BLaER1 treated with 17β-estradiol and CSF1 and Interleukin-3, amounts not matched to agents 10 nM and 100 nM (cell line): ENCODE data around the gene ATP6V1C2.
"Not testable (repeated sequence)": the region's sequence is repeated elsewhere in the genome, so short reads cannot be mapped to it uniquely, and the experiment has no call there.

Source experiments
- H3K27ac ChIP-seq, 11 experiments: shearing (Covaris generic); formaldehyde crosslinking; 2 replicates each; pipeline ENCODE4 v1.8.1; 2022
- H3K27me3 ChIP-seq, 11 experiments: shearing (Covaris generic); formaldehyde crosslinking; 2 replicates each; pipeline ENCODE4 v1.8.1; 2022
- H3K36me3 ChIP-seq, 11 experiments: shearing (Covaris generic); formaldehyde crosslinking; 2 replicates each; pipeline ENCODE4 v1.8.1; 2022
- H3K4me1 ChIP-seq, 10 experiments: shearing (Covaris generic); formaldehyde crosslinking; 2 replicates each; pipeline ENCODE4 v1.8.1; 2022
- H3K4me2 ChIP-seq, 11 experiments: shearing (Covaris generic); formaldehyde crosslinking; 2 replicates each; pipeline ENCODE4 v1.8.1; 2022
- H3K4me3 ChIP-seq, 10 experiments: shearing (Covaris generic); formaldehyde crosslinking; 2 replicates each; pipeline ENCODE4 v1.8.1; 2022
- H3K9ac ChIP-seq, 11 experiments: shearing (Covaris generic); formaldehyde crosslinking; 2 replicates each; pipeline ENCODE4 v1.8.1; 2022
- H3K9me3 ChIP-seq, 11 experiments: shearing (Covaris generic); formaldehyde crosslinking; replicated peaks in 1 of 11; 2 replicates each; pipeline ENCODE4 v1.8.1; 2022
- H4K20me1 ChIP-seq, 11 experiments: shearing (Covaris generic); formaldehyde crosslinking; 2 replicates each; pipeline ENCODE4 v1.8.1; 2022
- Cebpa-rat ChIP-seq, 11 experiments: shearing (Covaris generic); IDR thresholded peaks; 2 replicates each; pipeline ENCODE4 v1.8.1; 2022

Gene ATP6V1C2

GRCh38 chr2:10802657-10803056 is 81.2 kb downstream of the ATP6V1C2 start:
- H3K4me2 ChIP-seq, result peak overlapping the region in 6 of 11 experiments; percentile 5 to 55 (median 30); a peak in 7 of 22 replicates
- H4K20me1 ChIP-seq, result peaks cover 81 to 83% (median 83%) of the 10 kb centered on the region in 11 experiments; a peak in 21 of 22 replicates
- H3K4me3 ChIP-seq, result no peak overlapping the region
- peak overlapping the region in 6 of 11 experiments; percentile 15 to 44 (median 33); a peak in 2 of 22 replicates for H3K9ac ChIP-seq
- H3K4me1 ChIP-seq, result peaks cover 5 to 40% (median 26%) of the 10 kb centered on the region in 10 experiments; a peak in 19 of 20 replicates
- peaks cover 62 to 84% (median 77%) of the 10 kb centered on the region in 11 experiments for H3K36me3 ChIP-seq
- H3K27ac ChIP-seq, result 0 out of 22 replicates have a peak overlapping the region, but pooled peaks of 1 of the 11 experiments have one; percentile 13
- TF ChIP-seq Cebpa-rat (IDR thresholded peaks at IDR 0.05), result no peak
- peaks cover 0 to 16% (median 9%) of the 10 kb centered on the region in 11 experiments; a peak in 16 of 22 replicates for H3K9me3 ChIP-seq
- no peaks in the 10 kb centered on the region for H3K27me3 ChIP-seq

GRCh38 chr2:10805990-10806389 is 84.6 kb downstream of the ATP6V1C2 start:
- peaks cover 82 to 83% (median 83%) of the 10 kb centered on the region in 11 experiments for H4K20me1 ChIP-seq
- peaks cover 0 to 16% (median 9%) of the 10 kb centered on the region in 11 experiments; a peak in 16 of 22 replicates for H3K9me3 ChIP-seq

GRCh38 chr2:10806543-10806942 is 85.1 kb downstream of the ATP6V1C2 start:
- H4K20me1 ChIP-seq, result peaks cover 82 to 83% (median 83%) of the 10 kb centered on the region in 11 experiments
- no peak overlapping the region for H3K27ac ChIP-seq
- peak overlapping the region in 5 of 11 experiments; percentile 88 to 98 (median 92); a peak in 11 of 22 replicates for H3K4me2 ChIP-seq
- no peaks in the 10 kb centered on the region for H3K27me3 ChIP-seq
- H3K36me3 ChIP-seq, result peaks cover 34 to 82% (median 63%) of the 10 kb centered on the region in 11 experiments
- peaks cover 42 to 72% (median 51%) of the 10 kb centered on the region in 10 experiments for H3K4me1 ChIP-seq
- H3K9ac ChIP-seq, result no peak overlapping the region
- H3K4me3 ChIP-seq, result peak overlapping the region in 2 of 10 experiments; percentile 27 to 75; a peak in 2 of 20 replicates
- TF ChIP-seq Cebpa-rat (IDR thresholded peaks at IDR 0.05), result no peak
- H3K9me3 ChIP-seq, result peaks cover 0 to 16% (median 9%) of the 10 kb centered on the region in 11 experiments; a peak in 16 of 22 replicates

More at GRCh38 chr2:10805990-10806389, 84.6 kb downstream of the ATP6V1C2 start:
- not testable (repeated sequence) for H3K27me3 ChIP-seq, H3K9ac ChIP-seq, H3K4me3 ChIP-seq, H3K4me2 ChIP-seq, H3K27ac ChIP-seq
- Histone ChIP-seq H3K36me3 (peaks cover 39 to 82% (median 69%) of the 10 kb centered on the region in 11 experiments), H3K4me1 (peaks cover 38 to 68% (median 54%) of the 10 kb centered on the region in 10 experiments)

GRCh38 chr2:10810202-10811161 is 89.1 kb downstream of the ATP6V1C2 start:
- H4K20me1 ChIP-seq, result peaks cover 59 to 62% (median 60%) of the 10 kb centered on the region in 11 experiments

GRCh38 chr2:10811517-10811916 is 90.1 kb downstream of the ATP6V1C2 start:
- Histone ChIP-seq H3K4me2 (peak overlapping the region; percentile 88 to 98 (median 94)), H3K9me3 (peaks cover 0 to 9% (median 2%) of the 10 kb centered on the region in 11 experiments; a peak in 9 of 22 replicates), H4K20me1 (peaks cover 52 to 55% (median 54%) of the 10 kb centered on the region in 11 experiments), H3K36me3 (peaks cover 17 to 52% (median 35%) of the 10 kb centered on the region in 11 experiments; a peak in 21 of 22 replicates), H3K9ac (peak overlapping the region; percentile 97 to 100 (median 99)), H3K4me1 (peaks cover 65 to 84% (median 76%) of the 10 kb centered on the region in 10 experiments), H3K27me3 (no peaks in the 10 kb centered on the region), H3K27ac (peak overlapping the region; percentile 89 to 99 (median 98)), H3K4me3 (peak overlapping the region; percentile 75 to 99 (median 97))
- TF ChIP-seq Cebpa-rat (IDR thresholded peaks at IDR 0.05), result no peak

More at GRCh38 chr2:10810202-10811161, 89.1 kb downstream of the ATP6V1C2 start:
- Histone ChIP-seq H3K27ac (peak overlapping the region; percentile 11 to 99 (median 98); a peak in 20 of 22 replicates), H3K4me1 (peaks cover 57 to 76% (median 68%) of the 10 kb centered on the region in 10 experiments), H3K4me2 (peak overlapping the region; percentile 88 to 98 (median 94)), H3K9ac (peak overlapping the region; percentile 97 to 100 (median 99)), H3K27me3 (no peaks in the 10 kb centered on the region), H3K4me3 (peak overlapping the region; percentile 75 to 99 (median 97)), H3K36me3 (peaks cover 20 to 59% (median 42%) of the 10 kb centered on the region in 11 experiments; a peak in 21 of 22 replicates), H3K9me3 (peaks cover 0 to 16% (median 9%) of the 10 kb centered on the region in 11 experiments; a peak in 16 of 22 replicates)
- no peak for TF ChIP-seq Cebpa-rat (IDR thresholded peaks at IDR 0.05)

GRCh38 chr2:10812362-10813162 is 91.1 kb downstream of the ATP6V1C2 start, which contains the start of gene PDIA6:
Gene PDIA6, minus strand, starts transcription at chr2:10812785. Its CDS starts 89 bp downstream, at chr2:10812696.
- Histone ChIP-seq H3K9ac (peak within 1 kb of the TSS; percentile 97 to 100 (median 99)), H3K9me3 (no peaks in the 10 kb centered on the region), H3K4me1 (peaks cover 67 to 84% (median 76%) of the 10 kb centered on the region in 10 experiments)

GRCh38 chr2:10813163-10814138 is 92.0 kb downstream of the ATP6V1C2 start:
- H4K20me1 ChIP-seq, result peaks cover 33 to 36% (median 34%) of the 10 kb centered on the region in 11 experiments
- peak in 1 of 11 experiments; percentile 71; a peak in 2 of 22 replicates for TF ChIP-seq Cebpa-rat (IDR thresholded peaks at IDR 0.05)
- peaks cover 60 to 77% (median 68%) of the 10 kb centered on the region in 10 experiments for H3K4me1 ChIP-seq
- H3K4me2 ChIP-seq, result peak overlapping the region; percentile 66 to 97 (median 91)
- not testable (repeated sequence) for H3K27me3 ChIP-seq, H3K9me3 ChIP-seq
- peaks cover 5 to 33% (median 16%) of the 10 kb centered on the region in 11 experiments; a peak in 20 of 22 replicates for H3K36me3 ChIP-seq
- H3K4me3 ChIP-seq, result peak overlapping the region; percentile 75 to 99 (median 97)
- H3K27ac ChIP-seq, result peak overlapping the region; percentile 37 to 99 (median 98); a peak in 21 of 22 replicates
- peak overlapping the region; percentile 75 to 100 (median 99) for H3K9ac ChIP-seq

More at GRCh38 chr2:10812362-10813162, 91.1 kb downstream of the ATP6V1C2 start, which contains the start of gene PDIA6:
- H3K27ac ChIP-seq, result peak within 1 kb of the TSS; percentile 89 to 99 (median 98)
- TF ChIP-seq Cebpa-rat (IDR thresholded peaks at IDR 0.05), result no peak
- H3K4me3 ChIP-seq, result peak within 1 kb of the TSS; percentile 75 to 99 (median 97)
- peaks cover 11 to 42% (median 25%) of the 10 kb centered on the region in 11 experiments; a peak in 21 of 22 replicates for H3K36me3 ChIP-seq
- H4K20me1 ChIP-seq, result peaks cover 42 to 45% (median 43%) of the 10 kb centered on the region in 11 experiments
- peak within 1 kb of the TSS; percentile 89 to 98 (median 96) for H3K4me2 ChIP-seq
- no peaks in the 10 kb centered on the region for H3K27me3 ChIP-seq
